Measurements from ENCODE around the gene DDX17. TPM values are rescaled to one million over a fixed set of nuclear protein-coding genes. Genes with fewer than 3 reads are reported as not detected.

Gene DDX17
- total and polyA plus RNA-seq, 12 donors: 184 to 668 (median 430) TPM

GRCh38 chr22:38468443-38469305 is 37.4 kb downstream of the DDX17 start:
- peak overlapping the region in 1 of 5 donors; percentile 36 for H3K27ac ChIP-seq
- 68 to 74% (median 70%) methylated on average over 26 to 28 of the region's 28 CpGs for WGBS, 4 donors

GRCh38 chr22:38467904-38468442 is 38.1 kb downstream of the DDX17 start, which contains the start of gene KDELR3:
KDELR3 (plus strand) TSS chr22:38468096; CDS start chr22:38468234, 138 bp downstream.
- Histone ChIP-seq H3K9me3 (replicated peaks in 1 of 3) (no peaks in the 10 kb centered on the region), H3K36me3 (replicated peaks in 1 of 2) (no peaks in the 10 kb centered on the region), H3K27ac (peak within 1 kb of the TSS in 1 of 5 donors; percentile 36), H3K27me3 (peaks cover 3% of the 10 kb centered on the region), H3K4me1 (replicated peaks in 1 of 2) (peaks cover 0 to 11% of the 10 kb centered on the region in 2 donors), H3K4me3 (peak within 1 kb of the TSS in 2 of 4 donors; percentile 29 to 68)
- intact Hi-C loops (cut with DNase I): no loop called here
- WGBS, 4 donors: 1 to 9% (median 3%) methylated on average over 9 to 53 of the region's 53 CpGs; no CpG with 5 or more reads in 1 of the 4 donors
- peak; percentile 48 to 69 (median 55) for DNase-seq
- no peak for TF ChIP-seq POLR2A (IDR thresholded peaks at IDR 0.05)
- TF ChIP-seq CTCF (IDR thresholded peaks at IDR 0.05): peak in 1 of 6 experiments; percentile 10

More at GRCh38 chr22:38468443-38469305, 37.4 kb downstream of the DDX17 start:
- Histone ChIP-seq H3K36me3 (replicated peaks in 1 of 2) (no peaks in the 10 kb centered on the region), H3K4me3 (peak overlapping the region in 2 of 4 donors; percentile 29 to 68), H3K4me1 (replicated peaks in 1 of 2) (peaks cover 0 to 11% of the 10 kb centered on the region in 2 donors), H3K9me3 (replicated peaks in 1 of 3) (no peaks in the 10 kb centered on the region), H3K27me3 (peaks cover 3% of the 10 kb centered on the region)
- no peak for DNase-seq
- intact Hi-C loops (cut with DNase I): no loop called here
- no peak for TF ChIP-seq POLR2A (IDR thresholded peaks at IDR 0.05)
- TF ChIP-seq CTCF (IDR thresholded peaks at IDR 0.05): no peak

GRCh38 chr22:38467438-38467903 is 38.6 kb downstream of the DDX17 start:
- WGBS, 4 donors: 0 to 23% (median 18%) methylated on average over 1 to 20 of the region's 20 CpGs
- no peaks in the 10 kb centered on the region for H3K9me3 ChIP-seq (replicated peaks in 1 of 3)
- peaks cover 0 to 11% of the 10 kb centered on the region in 2 donors for H3K4me1 ChIP-seq (replicated peaks in 1 of 2)
- intact Hi-C loops (cut with DNase I): no loop called here
- peak overlapping the region in 1 of 5 donors; percentile 36 for H3K27ac ChIP-seq
- peak overlapping the region in 2 of 4 donors; percentile 29 to 68 for H3K4me3 ChIP-seq
- peaks cover 3% of the 10 kb centered on the region for H3K27me3 ChIP-seq
- no peak for DNase-seq
- no peaks in the 10 kb centered on the region for H3K36me3 ChIP-seq (replicated peaks in 1 of 2)
- no peak for TF ChIP-seq POLR2A (IDR thresholded peaks at IDR 0.05)
- no peak for TF ChIP-seq CTCF (IDR thresholded peaks at IDR 0.05)

Data from adrenal gland (tissue), 12 donors.